Epithelial cell of esophagus (primary cell): ENCODE measurements around the gene KRT28.

ENCODE experiments used
- DNase-seq: peaks from one replicate; pipeline ENCODE4 v3.0.0; 2010; ENCODE audit warnings: low read depth
- H3K4me3 ChIP-seq: 2 replicates; pipeline ENCODE4 v1.5.1; 2011; ENCODE audit warnings: mild to moderate bottlenecking, low read length, control low read depth
- TF ChIP-seq, protein P1 (sequence below): IDR thresholded peaks from 2 replicates; pipeline ENCODE4 v1.5.1; 2011; ENCODE audit warnings: low read depth, mild to moderate bottlenecking, low read length, control low read depth, inconsistent platforms; ENCODE audit not compliant: insufficient read depth; ENCODE audit errors: missing control alignments

Gene KRT28

DNA sequence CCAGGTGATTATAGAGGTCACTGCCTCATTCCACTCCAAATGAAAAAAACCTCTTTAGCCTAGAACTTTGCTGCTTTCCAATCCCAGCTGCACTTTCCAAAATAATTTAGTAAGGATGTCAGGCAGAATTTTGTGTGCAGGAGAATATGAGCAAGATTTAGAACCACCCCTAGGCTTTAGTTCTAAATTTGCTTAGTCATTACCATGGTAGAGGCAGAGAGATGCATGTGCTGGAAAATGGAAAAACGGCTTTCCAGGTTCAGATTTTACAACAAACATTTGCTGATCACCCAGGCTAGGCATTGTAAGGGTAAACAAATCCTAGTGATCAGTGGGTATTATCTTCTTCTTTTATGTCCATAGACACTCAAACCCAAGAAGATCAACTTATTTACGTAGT is 34.1 kb downstream of the KRT28 start:
- TF ChIP-seq, protein P1, sequence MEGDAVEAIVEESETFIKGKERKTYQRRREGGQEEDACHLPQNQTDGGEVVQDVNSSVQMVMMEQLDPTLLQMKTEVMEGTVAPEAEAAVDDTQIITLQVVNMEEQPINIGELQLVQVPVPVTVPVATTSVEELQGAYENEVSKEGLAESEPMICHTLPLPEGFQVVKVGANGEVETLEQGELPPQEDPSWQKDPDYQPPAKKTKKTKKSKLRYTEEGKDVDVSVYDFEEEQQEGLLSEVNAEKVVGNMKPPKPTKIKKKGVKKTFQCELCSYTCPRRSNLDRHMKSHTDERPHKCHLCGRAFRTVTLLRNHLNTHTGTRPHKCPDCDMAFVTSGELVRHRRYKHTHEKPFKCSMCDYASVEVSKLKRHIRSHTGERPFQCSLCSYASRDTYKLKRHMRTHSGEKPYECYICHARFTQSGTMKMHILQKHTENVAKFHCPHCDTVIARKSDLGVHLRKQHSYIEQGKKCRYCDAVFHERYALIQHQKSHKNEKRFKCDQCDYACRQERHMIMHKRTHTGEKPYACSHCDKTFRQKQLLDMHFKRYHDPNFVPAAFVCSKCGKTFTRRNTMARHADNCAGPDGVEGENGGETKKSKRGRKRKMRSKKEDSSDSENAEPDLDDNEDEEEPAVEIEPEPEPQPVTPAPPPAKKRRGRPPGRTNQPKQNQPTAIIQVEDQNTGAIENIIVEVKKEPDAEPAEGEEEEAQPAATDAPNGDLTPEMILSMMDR, result no peak
- H3K4me3 ChIP-seq, result no peak overlapping the region
- DNase-seq, result no peak

DNA sequence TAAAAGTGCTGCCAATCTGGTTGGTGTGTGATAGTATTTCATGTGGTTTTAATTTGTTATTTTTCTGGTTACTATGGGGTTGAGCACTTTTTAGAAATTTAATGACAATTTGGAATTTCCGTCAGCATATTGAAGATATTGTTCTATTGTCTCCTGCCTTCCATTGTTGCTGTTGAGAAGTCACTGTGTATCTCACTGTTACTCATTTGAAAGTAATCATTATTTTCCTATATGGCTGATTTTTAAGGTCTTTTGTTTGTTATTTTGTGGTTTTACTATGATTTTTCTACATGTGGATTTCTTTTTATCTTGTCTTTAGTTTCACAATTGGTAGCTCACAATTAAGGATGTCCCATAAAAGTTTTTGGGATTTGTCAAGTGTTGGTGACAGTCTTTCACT is 36.0 kb downstream of the KRT28 start:
- TF ChIP-seq, protein P1, result no peak
- H3K4me3 ChIP-seq, result no peak overlapping the region
- no peak for DNase-seq

DNA sequence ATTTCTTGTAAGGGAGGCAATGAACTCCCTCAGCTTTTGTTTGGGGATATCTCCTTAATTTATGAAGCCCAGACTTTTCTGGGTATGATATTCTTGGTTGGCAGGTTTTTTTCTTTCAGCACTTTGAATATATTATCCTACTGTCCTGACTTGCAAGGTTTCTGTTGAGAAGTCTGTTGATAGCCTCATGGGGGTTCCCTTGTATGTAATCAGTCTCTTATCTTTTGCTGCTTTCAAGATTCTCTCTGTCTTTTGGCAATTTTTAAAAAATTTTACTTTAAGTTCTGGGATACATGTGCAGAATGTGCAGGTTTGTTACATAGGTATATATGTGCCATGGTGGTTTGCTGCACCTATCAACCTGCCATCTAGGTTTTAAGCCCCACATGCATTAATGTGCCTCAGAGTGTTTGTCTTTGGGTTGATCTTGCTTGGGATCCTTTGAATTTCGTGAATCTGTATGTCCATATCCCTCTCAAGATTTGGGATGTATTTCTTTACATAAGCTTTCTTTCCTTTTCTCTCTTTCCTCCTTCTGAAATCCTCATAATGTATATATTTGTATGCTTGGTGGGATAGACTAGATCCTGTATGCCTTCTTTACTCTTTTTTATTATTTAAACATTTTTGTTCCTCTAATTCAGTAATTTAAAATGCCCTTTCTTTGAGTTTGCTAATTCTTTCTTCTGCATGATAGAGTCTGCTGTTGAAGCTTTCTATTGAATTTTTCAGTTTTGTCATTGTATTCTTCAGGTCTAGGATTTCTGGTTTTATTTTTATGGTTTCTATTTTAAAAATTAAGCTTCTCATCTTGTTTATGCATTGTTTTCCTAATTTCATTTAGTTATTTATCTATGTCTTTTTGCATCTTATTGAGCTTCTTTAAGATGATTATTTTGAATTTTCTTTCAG is 39.4 kb downstream of the KRT28 start:
- no peak overlapping the region for H3K4me3 ChIP-seq
- TF ChIP-seq, protein P1, result no peak
- DNase-seq, result no peak

DNA sequence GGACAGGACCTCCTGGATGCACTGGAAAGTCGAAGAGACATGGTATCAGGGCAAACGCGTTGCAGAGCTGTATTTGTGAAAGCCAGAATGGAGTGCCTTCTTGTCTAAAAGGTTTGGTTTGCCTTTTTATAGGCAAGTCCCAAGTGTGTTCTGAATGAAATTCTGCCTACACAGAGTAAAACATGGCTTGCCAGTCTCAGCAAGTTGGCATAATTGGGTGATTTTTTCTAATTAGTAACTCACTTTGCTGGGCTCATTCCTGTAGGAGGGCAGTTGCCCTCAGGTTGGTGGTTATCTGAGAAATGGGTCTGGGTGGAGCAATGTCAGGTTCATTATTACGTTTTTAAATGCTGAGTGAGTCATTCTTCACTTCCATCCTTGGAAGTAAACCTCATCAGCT is 44.5 kb downstream of the KRT28 start, which contains the start of gene KRT25:
TSS of gene KRT25 (minus strand) at position 101 of the 400 bp plus-strand sequence. CDS start at position 41, 60 bp downstream.
- DNase-seq, result no peak
- no peak within 1 kb of the TSS for H3K4me3 ChIP-seq
- TF ChIP-seq, protein P1, result no peak

DNA sequence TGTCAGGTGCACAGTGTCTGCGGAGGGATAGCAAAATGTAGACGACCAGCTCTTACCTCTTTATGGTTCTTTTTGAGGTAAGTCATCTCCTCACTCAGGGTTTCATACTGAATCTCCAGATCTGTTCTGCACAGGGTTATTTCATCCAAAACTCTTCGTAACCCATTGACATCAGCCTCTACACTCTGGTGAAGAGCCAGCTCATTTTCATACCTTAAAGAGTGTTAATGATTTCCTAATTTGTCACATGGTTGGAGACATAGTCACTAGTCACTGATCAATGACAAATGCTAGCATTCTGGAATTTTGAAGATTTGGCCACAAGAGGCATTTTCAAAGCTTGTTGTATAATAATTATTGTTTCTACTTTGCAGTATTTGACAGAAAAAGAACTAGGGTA is 46.0 kb downstream of the KRT28 start:
- no peak overlapping the region for H3K4me3 ChIP-seq
- TF ChIP-seq, protein P1, result no peak
- no peak for DNase-seq

DNA sequence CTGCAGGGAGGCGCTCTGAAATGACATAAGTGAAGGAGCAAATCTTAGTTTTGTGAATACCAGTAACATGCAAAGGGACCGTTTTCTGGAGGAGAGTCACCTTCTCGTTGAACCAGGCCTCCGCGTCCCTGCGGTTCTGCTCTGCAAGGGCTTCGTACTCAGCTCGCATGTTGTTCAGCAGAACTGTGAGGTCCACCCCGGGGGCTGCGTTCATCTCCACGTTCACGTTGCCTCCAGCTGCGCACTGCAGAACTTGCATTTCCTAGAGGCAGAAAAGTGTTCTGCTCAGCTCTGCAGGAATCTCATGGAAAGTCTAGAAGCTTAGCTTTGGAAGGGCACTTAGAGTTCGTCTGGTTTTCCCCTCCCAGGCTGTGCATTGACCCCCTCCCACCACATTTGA is 48.7 kb downstream of the KRT28 start:
- TF ChIP-seq, protein P1, result no peak
- DNase-seq, result no peak
- no peak overlapping the region for H3K4me3 ChIP-seq
